Measurements from ENCODE around the gene AKR1B15. TPM values are rescaled to one million over a fixed set of nuclear protein-coding genes. Genes with fewer than 3 reads are reported as not detected.

Gene AKR1B15
- total RNA-seq, 3 donors from 2014 or later = 0.33 to 5.6 (median 3.5) TPM

GRCh38 chr7:134619627-134620331 lies 70.9 kb downstream of the AKR1B15 start:
- Histone ChIP-seq H3K4me1 (no peaks in the 10 kb centered on the region), H3K27me3 (no peaks in the 10 kb centered on the region), H3K4me3 (no peak overlapping the region), H3K9me3 (no peaks in the 10 kb centered on the region), H3K27ac (no peak overlapping the region), H3K36me3 (no peaks in the 10 kb centered on the region)
- intact Hi-C loops (cut with DNase I; ENCODE audit: low total_unique reads) = no loop called here
- TF ChIP-seq, protein P1, sequence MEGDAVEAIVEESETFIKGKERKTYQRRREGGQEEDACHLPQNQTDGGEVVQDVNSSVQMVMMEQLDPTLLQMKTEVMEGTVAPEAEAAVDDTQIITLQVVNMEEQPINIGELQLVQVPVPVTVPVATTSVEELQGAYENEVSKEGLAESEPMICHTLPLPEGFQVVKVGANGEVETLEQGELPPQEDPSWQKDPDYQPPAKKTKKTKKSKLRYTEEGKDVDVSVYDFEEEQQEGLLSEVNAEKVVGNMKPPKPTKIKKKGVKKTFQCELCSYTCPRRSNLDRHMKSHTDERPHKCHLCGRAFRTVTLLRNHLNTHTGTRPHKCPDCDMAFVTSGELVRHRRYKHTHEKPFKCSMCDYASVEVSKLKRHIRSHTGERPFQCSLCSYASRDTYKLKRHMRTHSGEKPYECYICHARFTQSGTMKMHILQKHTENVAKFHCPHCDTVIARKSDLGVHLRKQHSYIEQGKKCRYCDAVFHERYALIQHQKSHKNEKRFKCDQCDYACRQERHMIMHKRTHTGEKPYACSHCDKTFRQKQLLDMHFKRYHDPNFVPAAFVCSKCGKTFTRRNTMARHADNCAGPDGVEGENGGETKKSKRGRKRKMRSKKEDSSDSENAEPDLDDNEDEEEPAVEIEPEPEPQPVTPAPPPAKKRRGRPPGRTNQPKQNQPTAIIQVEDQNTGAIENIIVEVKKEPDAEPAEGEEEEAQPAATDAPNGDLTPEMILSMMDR (IDR thresholded peaks at IDR 0.05) = no peak
- TF ChIP-seq POLR2A (IDR thresholded peaks at IDR 0.05) (no peak), POLR2AphosphoS5 (IDR thresholded peaks at IDR 0.05) (no peak)
- no peak for DNase-seq (ENCODE audit: low spot score in 2 of 2)

DNA sequence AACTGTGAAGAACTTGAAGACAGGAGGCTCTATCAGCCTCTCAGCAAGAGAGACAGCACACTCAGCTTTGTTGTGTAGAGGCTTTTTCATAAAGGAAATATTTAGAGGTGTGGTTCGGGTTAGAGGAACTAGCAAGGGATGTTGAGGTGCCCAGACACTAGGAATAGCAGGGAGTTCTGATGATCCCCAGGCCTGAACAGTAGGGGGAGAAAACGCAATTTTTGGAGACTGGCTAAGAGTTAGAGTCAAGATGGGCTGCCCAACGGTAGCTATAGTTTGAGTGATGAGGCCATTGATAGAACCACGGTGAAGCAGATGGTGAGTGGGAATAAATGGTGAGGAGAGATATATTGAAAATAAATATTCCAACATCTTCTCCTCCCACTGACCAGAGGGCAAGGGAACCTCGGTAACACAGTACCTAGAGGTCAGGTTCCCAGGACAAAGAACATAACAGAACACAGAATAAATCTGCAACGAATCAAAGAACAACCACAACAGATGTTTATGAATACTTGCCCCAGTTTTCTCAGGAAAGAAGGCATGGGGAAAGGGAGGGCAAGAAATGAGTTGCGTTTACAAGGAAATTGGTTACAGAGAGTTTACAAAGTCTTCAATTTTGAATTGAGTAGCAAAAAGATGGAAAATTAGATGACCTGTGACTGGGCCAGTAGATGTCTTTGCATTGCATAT lies 73.5 kb downstream of the AKR1B15 start:
- Histone ChIP-seq H3K27ac (no peak overlapping the region), H3K4me1 (no peaks in the 10 kb centered on the region), H3K36me3 (no peaks in the 10 kb centered on the region), H3K4me3 (no peak overlapping the region), H3K27me3 (no peaks in the 10 kb centered on the region), H3K9me3 (no peaks in the 10 kb centered on the region)
- no peak for TF ChIP-seq POLR2A (IDR thresholded peaks at IDR 0.05)
- TF ChIP-seq, protein P1 (IDR thresholded peaks at IDR 0.05) = no peak
- TF ChIP-seq POLR2AphosphoS5 (IDR thresholded peaks at IDR 0.05) = no peak
- intact Hi-C loops (cut with DNase I; ENCODE audit: low total_unique reads) = no loop called here
- DNase-seq (ENCODE audit: low spot score in 2 of 2) = no peak

GRCh38 chr7:134623193-134623592 lies 74.3 kb downstream of the AKR1B15 start:
- Histone ChIP-seq H3K4me3 (no peak overlapping the region), H3K4me1 (no peaks in the 10 kb centered on the region), H3K9me3 (no peaks in the 10 kb centered on the region), H3K36me3 (no peaks in the 10 kb centered on the region), H3K27ac (no peak overlapping the region), H3K27me3 (no peaks in the 10 kb centered on the region)
- TF ChIP-seq POLR2A (IDR thresholded peaks at IDR 0.05) (no peak), POLR2AphosphoS5 (IDR thresholded peaks at IDR 0.05) (no peak)
- TF ChIP-seq, protein P1 (IDR thresholded peaks at IDR 0.05) = no peak
- intact Hi-C loops (cut with DNase I; ENCODE audit: low total_unique reads) = no loop called here
- no peak for DNase-seq (ENCODE audit: low spot score in 2 of 2)

GRCh38 chr7:134625550-134625949 lies 76.6 kb downstream of the AKR1B15 start:
- no peaks in the 10 kb centered on the region for H3K36me3 ChIP-seq
- no peak overlapping the region for H3K4me3 ChIP-seq
- no peaks in the 10 kb centered on the region for H3K27me3 ChIP-seq
- H3K9me3 ChIP-seq = no peaks in the 10 kb centered on the region
- H3K27ac ChIP-seq = no peak overlapping the region
- H3K4me1 ChIP-seq = no peaks in the 10 kb centered on the region
- no peak for DNase-seq (ENCODE audit: low spot score in 2 of 2)
- intact Hi-C loops (cut with DNase I; ENCODE audit: low total_unique reads) = no loop called here
- TF ChIP-seq, protein P1 (IDR thresholded peaks at IDR 0.05) = no peak
- TF ChIP-seq POLR2AphosphoS5 (IDR thresholded peaks at IDR 0.05) (no peak), POLR2A (IDR thresholded peaks at IDR 0.05) (no peak)

- DNase-seq (ENCODE audit: low spot score in 2 of 2) = no peak
- Histone ChIP-seq H3K9me3 (no peaks in the 10 kb centered on the region), H3K4me3 (no peak overlapping the region), H3K27me3 (no peaks in the 10 kb centered on the region), H3K36me3 (no peaks in the 10 kb centered on the region), H3K4me1 (no peaks in the 10 kb centered on the region), H3K27ac (no peak overlapping the region)
- intact Hi-C loops (cut with DNase I; ENCODE audit: low total_unique reads) = no loop called here
- TF ChIP-seq POLR2AphosphoS5 (IDR thresholded peaks at IDR 0.05) (no peak), POLR2A (IDR thresholded peaks at IDR 0.05) (no peak)
- TF ChIP-seq, protein P1 (IDR thresholded peaks at IDR 0.05) = no peak
Measured at GRCh38 chr7:134627109-134627774, 78.3 kb downstream of the AKR1B15 start.
